Measurements from ENCODE around the gene USP35. TPM values are rescaled to one million over a fixed set of nuclear protein-coding genes. Genes with fewer than 3 reads are reported as not detected.

Gene USP35
- polyA plus RNA-seq, 1 experiment = 6.3 TPM

- ChIA-PET POLR2A (no interaction called here), CTCF (interaction anchor here (1.7 kb wide), 1 partner anchor 20 kb away, joined by 4 read pairs; no protein-coding TSS in a partner anchor)
- DNase-seq (ENCODE audit: low read depth) = no peak
- peaks cover 12% of the 10 kb centered on the region for H3K36me3 ChIP-seq (ENCODE audit: control insufficient read depth, insufficient read depth, low read length)
- TF ChIP-seq, protein P1, sequence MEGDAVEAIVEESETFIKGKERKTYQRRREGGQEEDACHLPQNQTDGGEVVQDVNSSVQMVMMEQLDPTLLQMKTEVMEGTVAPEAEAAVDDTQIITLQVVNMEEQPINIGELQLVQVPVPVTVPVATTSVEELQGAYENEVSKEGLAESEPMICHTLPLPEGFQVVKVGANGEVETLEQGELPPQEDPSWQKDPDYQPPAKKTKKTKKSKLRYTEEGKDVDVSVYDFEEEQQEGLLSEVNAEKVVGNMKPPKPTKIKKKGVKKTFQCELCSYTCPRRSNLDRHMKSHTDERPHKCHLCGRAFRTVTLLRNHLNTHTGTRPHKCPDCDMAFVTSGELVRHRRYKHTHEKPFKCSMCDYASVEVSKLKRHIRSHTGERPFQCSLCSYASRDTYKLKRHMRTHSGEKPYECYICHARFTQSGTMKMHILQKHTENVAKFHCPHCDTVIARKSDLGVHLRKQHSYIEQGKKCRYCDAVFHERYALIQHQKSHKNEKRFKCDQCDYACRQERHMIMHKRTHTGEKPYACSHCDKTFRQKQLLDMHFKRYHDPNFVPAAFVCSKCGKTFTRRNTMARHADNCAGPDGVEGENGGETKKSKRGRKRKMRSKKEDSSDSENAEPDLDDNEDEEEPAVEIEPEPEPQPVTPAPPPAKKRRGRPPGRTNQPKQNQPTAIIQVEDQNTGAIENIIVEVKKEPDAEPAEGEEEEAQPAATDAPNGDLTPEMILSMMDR (IDR thresholded peaks at IDR 0.05; ENCODE audit: insufficient read depth, low read depth, low read length) = no peak
- H3K27me3 ChIP-seq (ENCODE audit: control insufficient read depth, insufficient read depth, low read length) = no peaks in the 10 kb centered on the region
- no peak overlapping the region for H3K4me3 ChIP-seq (ENCODE audit: low read depth, low read length)
Observed at GRCh38 chr11:78208257-78209165, 19.8 kb downstream of the USP35 start.

DNA sequence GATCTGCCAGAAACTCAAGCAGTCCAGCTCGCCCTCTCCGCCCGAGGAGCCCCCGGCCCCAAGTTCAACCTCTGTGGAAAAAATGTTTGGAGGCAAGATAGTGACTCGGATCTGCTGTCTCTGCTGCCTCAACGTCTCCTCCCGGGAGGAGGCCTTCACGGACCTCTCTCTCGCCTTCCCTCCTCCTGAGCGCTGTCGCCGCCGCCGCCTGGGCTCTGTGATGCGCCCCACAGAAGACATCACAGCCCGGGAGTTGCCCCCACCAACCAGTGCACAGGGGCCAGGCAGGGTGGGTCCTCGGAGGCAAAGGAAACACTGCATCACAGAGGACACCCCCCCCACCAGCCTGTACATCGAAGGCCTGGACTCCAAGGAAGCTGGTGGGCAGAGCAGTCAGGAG lies 20.8 kb downstream of the USP35 start:
- Histone ChIP-seq H3K4me3 (ENCODE audit: low read depth, low read length) (no peak overlapping the region), H3K36me3 (ENCODE audit: control insufficient read depth, insufficient read depth, low read length) (peaks cover 18% of the 10 kb centered on the region), H3K27me3 (ENCODE audit: control insufficient read depth, insufficient read depth, low read length) (no peaks in the 10 kb centered on the region)
- POLR2A ChIA-PET = no interaction called here
- TF ChIP-seq, protein P1 (IDR thresholded peaks at IDR 0.05; ENCODE audit: insufficient read depth, low read depth, low read length) = no peak
- DNase-seq (ENCODE audit: low read depth) = no peak
- CTCF ChIA-PET = interaction anchor here (1.7 kb wide), 1 partner anchor 19 kb away, joined by 4 read pairs; no protein-coding TSS in a partner anchor

GRCh38 chr11:78210000-78210608 lies 21.4 kb downstream of the USP35 start:
- TF ChIP-seq, protein P1 (IDR thresholded peaks at IDR 0.05; ENCODE audit: insufficient read depth, low read depth, low read length) = no peak
- Histone ChIP-seq H3K4me3 (ENCODE audit: low read depth, low read length) (no peak overlapping the region), H3K36me3 (ENCODE audit: control insufficient read depth, insufficient read depth, low read length) (peaks cover 22% of the 10 kb centered on the region), H3K27me3 (ENCODE audit: control insufficient read depth, insufficient read depth, low read length) (no peaks in the 10 kb centered on the region)
- CTCF ChIA-PET = no interaction called here
- no peak for DNase-seq (ENCODE audit: low read depth)
- POLR2A ChIA-PET = no interaction called here

GRCh38 chr11:78211565-78211964 lies 22.8 kb downstream of the USP35 start:
- ChIA-PET POLR2A (no interaction called here), CTCF (no interaction called here)
- TF ChIP-seq, protein P1 (IDR thresholded peaks at IDR 0.05; ENCODE audit: insufficient read depth, low read depth, low read length) = no peak
- no peak for DNase-seq (ENCODE audit: low read depth)
- no peaks in the 10 kb centered on the region for H3K27me3 ChIP-seq (ENCODE audit: control insufficient read depth, insufficient read depth, low read length)
- no peak overlapping the region for H3K4me3 ChIP-seq (ENCODE audit: low read depth, low read length)
- peaks cover 24% of the 10 kb centered on the region for H3K36me3 ChIP-seq (ENCODE audit: control insufficient read depth, insufficient read depth, low read length)
